DMS53 (cell line): ENCODE measurements around the gene CCDC61.

Experiments used
- DNase-seq: peaks from one replicate; lab custom pipeline; 2025; lab: John Stamatoyannopoulos, UW

CCDC61 gene

DNA sequence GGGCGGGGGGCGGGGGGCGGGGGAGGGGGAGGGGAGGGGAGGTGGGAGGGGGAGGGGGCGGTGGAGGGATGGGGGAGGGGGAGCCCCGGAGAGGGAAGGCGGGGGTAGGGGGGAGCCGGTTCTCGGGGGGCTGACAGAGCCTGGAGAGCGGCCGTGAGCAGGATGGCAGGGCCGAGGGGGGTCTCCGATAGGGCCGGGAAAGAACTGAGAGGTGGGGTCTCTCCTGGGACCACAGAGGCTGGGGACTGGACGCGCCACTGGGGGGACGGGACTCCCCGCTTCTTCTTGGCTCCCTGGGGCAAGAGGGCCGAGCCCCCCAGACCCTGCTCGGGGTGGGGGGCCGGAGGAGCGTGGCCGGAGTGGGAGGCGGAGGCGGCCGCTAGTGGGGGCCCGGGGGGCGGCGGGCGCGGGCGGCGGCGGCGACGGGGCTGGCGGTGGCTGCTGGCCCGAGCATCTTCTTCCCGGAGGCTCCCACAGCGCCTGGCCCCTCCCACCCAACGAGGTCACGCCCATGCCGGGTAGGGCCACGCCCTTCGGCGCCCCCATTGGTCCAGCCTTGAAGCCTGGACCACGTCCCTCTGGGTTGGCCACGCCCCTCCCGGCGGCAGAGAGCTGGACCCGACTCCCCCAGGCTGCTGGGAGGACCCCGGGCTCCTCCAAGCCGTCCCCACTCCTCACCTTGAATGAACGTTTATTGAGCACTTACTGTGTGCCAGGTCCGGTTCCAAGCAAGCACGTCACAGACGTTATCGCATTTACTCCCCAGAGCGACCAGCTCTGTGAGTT, 21.5 kb upstream of the CCDC61 start, which contains the start of gene NOVA2:
Gene NOVA2, minus strand, starts transcription at position 313 of the 786 bp plus-strand sequence. CDS start 514 bp downstream, outside the sequence.
- peak; percentile 42 for DNase-seq

GRCh38 chr19:45975306-45976070, 19.8 kb upstream of the CCDC61 start:
- no peak for DNase-seq

- peak; percentile 43 for DNase-seq
These were observed 19.1 kb upstream of the CCDC61 start for GRCh38 chr19:45976178-45976577.

- DNase-seq = no peak
These were observed 17.1 kb upstream of the CCDC61 start for GRCh38 chr19:45978156-45978555.

GRCh38 chr19:45981350-45981749, 13.9 kb upstream of the CCDC61 start:
- DNase-seq = no peak

DNA sequence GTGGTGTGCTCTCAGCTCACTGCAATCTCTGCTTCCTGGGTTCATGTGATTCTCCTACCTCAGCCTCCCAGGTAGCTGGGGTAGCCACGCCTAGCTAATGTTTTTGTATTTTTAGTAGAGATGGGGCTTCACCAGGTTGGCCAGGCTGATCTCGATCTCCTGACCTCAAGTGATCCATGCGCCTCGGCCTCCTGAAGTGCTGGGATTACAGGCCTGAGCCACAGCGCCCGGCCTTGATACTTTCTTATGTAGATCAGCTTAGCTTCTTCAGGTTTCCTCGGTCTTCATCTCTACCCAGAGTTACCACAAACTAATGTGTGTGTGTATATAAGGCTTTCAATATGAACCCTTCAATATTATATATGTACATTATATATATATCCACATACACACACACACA, 9.9 kb upstream of the CCDC61 start:
- no peak for DNase-seq

- no peak for DNase-seq
These were observed 5.0 kb upstream of the CCDC61 start for GRCh38 chr19:45990113-45990728.

DNA sequence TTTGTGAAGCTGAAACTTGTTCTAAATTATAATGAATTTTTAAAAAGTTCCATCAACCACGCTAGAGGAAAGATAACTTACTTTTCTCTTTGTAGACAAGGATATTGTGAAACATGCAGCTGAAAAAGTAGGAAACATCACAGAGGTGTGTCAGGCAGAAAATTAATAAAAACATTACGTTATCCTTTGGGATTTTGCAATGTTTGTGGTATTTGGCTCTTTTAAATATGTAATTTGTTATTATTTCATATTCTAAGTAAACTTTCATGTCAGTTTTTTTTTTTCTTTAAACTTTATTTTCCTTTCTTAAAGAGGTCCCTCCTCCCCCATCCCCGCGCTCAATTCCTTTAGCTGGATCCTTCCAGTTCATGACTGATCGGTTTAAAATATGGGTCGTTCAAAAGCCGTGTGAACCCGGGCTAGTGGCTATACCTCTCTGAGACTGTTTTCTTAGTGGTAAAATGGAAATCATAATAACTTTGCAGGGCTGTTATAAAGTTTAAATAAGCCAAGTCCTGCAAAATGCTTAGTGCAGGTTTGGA, 740 bp upstream of the CCDC61 start:
- peak; percentile 74 for DNase-seq

DNA sequence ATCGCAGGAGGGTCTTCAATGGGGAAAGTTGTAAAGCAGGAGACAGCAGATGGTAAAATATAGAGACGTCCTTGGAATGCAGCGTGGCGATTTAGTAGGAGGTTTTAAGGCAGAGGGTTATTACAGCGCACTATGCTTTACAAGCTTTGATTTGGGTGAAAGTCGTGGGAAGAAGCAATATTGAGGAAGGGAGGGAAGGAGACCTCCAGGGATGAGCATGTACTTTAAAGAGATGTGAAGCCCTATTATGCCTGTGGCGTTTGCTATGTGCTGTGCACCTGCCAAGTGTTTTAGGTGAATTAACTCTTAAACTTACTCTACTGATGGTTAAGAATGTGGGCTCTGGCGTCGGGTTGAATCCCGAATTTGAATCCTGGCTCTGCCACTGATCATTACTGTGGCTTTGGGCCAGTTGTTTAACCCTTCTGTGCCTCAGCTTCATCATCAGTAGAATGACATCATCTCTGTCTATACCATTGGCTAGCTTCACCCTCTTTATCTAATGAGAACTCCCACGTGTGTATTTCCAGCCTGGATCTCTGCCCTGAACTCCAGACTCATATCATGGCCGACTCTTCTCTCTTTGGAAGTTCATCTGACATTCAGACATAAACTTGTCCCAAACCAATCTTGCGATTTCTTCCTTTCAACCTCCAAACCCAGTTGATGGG, 583 bp downstream of the CCDC61 start:
- DNase-seq = peak; percentile 50

DNA sequence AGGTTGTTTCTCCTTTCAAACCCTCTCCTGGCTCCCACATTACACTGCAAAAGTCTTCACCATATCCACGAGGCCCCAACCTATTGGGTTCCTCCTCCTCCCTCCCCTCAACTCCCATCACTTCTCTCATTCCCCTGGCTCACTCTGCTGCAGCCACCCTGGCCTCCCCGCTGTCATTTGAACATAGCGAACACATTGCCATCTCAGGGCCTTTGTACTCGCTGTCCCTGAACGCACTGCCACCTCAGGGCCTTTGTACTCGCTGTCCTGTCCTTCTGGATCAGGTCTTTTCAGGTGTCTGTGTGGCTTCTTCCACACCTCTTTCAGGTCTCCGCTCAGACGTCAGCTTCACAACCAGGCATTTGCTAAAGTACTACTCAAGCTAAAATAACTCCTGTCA, 1.7 kb downstream of the CCDC61 start:
- no peak for DNase-seq

DNA sequence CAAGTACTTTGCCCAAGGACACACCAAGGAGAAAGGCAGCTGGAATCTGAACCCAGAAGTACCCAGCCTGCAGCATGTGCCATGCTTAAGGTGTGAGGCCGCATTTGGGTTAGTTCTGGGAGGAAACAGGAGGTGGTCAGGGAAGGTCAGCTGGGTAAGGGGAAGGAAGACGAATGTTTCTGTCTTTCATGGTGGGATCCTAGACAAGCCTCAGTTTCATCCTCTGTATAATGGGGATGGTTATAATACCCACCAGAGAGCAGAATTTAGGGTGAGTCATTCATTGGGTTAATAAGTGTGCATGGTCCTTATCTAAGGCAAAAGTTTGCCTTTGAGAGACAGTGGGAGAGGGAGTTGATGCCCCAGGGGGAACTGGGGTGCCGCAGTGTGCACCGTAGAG, 3.6 kb downstream of the CCDC61 start:
- DNase-seq = no peak

DNA sequence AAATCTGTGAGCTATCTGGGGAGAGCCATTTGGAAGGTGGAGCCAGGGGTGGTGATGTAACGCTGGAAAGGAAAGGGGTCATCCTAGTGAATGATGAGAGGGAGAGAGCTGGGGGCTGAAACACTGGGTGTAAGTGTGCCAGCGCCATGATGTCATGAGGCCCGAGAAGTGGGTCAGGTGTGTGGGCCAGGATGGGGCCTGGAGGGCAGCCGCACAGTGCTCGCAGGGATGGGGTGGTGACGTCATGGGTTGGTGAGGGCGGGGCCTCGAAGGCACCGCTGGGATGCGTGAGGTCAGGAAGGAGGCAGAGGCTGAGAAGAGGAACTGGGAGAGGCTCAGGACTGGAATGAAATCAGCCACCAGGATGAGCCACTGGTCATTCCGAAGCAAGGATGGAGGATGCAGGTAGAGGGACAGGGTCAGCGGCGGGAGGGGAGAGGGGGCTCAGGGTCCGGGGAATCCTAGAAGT, 4.4 kb downstream of the CCDC61 start:
- no peak for DNase-seq

- DNase-seq = no peak
These were observed 5.4 kb downstream of the CCDC61 start for GRCh38 chr19:46000491-46001246.

DNA sequence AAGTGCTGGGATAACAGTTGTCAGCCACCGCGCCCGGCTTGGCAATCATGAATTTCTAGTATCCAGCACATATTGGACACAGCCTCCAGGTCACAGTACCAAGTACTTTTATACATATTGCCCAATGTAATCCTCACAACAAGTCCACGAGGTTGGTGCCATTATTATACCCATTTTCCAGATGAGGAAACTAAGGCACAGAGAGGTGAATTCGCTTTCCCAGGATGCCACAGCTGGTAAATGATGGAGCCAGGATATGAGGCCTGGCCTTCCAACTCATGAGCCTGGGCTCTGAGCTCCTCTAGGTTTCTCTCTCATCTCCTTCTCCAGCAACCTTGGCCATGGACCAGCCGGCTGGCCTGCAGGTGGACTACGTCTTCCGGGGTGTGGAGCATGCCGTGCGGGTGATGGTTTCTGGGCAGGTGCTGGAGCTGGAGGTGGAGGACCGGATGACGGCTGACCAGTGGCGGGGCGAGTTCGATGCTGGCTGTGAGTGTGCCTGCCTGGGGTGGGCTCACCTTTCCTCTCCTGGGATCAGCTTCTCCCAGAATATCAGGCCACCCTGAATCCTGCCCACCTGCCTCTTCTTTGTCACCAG, 7.5 kb downstream of the CCDC61 start:
- DNase-seq = no peak

DNA sequence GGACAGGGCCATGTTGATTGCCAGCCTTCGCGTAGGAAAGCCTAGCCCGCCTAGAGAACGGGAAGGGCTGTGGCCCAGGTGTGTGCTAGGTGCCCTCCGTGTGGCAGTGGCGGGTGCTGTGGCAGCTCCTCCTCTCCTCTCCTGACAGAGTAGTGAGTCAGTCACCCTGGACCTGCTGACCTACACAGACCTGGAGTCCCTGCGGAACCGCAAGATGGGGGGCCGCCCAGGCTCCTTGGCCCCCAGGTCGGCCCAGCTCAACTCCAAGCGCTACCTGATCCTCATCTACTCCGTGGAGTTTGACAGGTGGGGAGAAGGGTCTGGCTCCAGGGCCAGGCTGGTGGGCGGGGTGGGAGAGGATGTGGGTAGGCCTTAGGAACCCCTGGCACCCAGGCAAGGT, 11.1 kb downstream of the CCDC61 start:
- no peak for DNase-seq

- peak; percentile 80 for DNase-seq
These were observed 14.6 kb downstream of the CCDC61 start for GRCh38 chr19:46009530-46010510.

DNA sequence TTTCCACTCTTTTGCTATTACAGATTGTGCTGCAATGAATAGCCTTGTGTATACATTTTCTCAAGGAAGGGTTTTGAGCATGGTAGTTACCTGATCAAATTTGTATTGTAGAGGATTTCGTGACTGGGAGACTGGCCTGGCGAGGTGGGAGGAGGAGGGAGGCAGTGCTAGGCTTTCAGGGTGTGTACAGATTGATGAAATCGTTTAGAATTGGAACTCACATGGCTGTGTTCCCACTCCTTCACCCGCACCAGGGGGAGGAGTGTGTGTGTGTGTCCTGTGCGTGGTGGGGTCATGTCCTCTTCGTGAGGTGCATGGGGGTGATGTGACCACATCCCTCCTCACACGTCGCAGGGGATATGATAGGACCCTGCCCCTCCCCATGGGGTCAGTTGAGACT, 19.3 kb downstream of the CCDC61 start:
- DNase-seq = peak; percentile 46

DNA sequence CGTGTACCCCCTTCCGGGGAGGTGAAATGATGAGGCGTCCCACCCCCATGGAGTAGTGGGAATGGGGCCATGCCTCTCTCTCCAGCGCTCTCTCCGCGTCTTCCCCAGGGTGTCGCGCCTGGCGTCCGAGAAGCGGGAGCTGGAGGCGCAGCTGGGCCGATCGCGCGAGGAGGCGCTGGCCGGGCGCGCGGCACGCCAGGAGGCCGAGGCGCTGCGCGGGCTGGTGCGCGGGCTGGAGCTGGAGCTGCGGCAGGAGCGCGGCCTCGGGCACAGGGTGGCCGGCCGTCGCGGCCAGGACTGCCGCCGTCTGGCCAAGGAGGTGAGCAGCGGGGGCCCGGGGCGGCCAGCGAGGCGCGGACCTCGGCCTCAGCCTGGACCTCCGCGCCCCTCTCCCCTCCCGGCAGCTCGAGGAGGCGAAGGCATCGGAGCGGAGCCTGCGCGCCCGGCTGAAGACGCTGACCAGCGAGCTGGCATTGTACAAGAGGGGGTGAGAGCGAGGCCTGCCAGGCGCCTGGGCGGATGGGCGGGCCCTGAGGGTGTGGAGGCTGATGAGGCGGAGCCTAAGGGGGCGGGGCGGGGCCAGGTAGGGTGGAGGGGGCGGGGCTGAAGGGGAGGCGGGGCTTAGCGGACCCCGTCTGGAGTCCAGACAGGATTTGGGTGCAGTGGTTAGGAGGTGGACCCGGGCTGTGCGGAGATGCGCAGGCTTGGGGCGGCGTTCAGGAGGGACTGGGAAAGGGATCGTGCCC, 19.8 kb downstream of the CCDC61 start:
- DNase-seq = peak; percentile 95
